GDM1 (cell line): ENCODE measurements around the gene UBXN4.
"Not testable (repeated sequence)": the region's sequence is repeated elsewhere in the genome, so short reads cannot be mapped to it uniquely, and the experiment has no call there.

ENCODE experiments used
- DNase-seq: peaks from one replicate; lab custom pipeline; 2025; lab: John Stamatoyannopoulos, UW

UBXN4 gene

DNA sequence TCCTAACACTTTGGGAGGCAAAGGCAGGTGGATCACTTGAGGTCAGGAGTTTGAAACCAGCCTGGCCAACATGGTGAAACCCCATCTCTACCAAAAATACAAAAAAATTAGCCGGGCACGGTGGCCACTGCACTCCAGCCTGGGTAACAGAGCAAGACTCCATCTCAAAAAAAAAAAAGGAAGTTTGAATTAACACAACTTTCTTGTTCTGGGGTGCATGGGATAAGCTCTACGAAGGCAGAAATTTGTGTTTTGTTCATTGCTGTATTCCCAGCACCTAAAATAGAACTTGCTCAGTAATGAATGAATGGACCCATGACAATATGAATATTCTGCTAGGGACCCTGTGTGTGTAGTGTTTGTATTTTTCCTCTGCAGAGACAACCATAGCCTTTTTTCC lies 66.2 kb downstream of the UBXN4 start:
- DNase-seq: not testable (repeated sequence)

DNA sequence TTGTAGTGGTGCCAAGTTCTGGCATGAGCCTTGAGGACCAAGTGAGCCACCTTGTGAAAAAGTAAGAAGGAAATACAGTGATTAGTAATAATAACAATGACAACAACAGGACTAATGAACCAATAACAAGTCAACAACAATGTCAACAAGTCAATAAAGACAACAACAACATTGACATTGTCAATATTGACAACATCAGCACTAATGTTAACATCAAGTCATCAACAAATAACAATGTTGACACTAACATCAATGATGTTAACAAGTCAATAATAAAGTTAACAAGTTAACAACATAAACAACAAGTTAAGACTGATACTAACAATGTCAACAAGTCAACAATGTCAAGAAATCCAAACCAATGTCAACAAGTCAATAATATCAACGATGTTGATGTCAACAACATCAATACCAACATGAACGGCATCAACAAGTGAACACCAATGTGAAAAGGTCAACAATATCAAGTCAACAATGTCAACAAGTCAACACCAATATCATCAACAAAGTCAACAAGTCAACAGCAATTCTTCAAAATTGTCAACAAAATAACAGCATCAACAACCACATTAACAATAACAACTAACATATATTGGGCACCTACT lies 71.4 kb downstream of the UBXN4 start:
- no peak for DNase-seq

DNA sequence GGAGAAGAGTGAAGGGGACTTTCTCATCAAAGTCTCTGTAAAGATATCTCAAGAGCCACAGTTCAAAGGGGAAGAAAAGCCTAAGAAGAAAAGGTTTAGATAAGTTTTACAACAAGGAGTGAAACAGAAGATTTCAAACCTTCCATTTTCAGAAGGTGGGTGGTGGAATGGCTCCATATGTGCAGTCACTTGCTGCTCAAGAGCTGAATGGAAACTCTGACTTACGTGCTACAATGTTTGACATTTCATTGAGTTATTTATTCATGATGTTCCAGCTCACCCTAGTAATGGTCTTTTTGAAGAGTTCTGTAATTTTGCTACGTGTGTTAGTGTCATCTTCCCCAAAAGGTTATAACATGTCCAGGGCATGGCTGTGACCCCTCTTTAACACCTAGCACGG lies 73.6 kb downstream of the UBXN4 start:
- DNase-seq: no peak

DNA sequence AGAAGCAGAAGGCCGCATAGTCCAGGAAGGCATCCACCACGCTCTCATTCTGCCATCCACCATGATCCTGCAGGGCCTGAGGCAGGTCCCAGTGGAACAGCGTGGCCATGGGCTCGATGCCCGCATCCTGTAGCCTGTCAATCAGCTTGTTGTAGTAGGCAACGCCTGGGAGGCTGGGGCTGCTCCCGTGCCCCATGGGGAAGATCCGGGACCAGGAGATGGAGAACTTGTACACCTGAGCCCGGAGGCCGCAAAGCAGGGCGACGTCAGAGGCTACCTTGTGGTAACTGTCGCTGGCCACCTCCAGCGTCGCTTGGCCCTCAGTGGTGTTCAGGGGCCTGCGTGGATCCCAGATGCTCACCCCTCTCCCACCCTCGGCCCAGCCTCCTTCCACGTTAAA lies 75.8 kb downstream of the UBXN4 start:
- no peak for DNase-seq

- DNase-seq: no peak
These were observed 76.3 kb downstream of the UBXN4 start for GRCh38 chr2:135817951-135818350.

DNA sequence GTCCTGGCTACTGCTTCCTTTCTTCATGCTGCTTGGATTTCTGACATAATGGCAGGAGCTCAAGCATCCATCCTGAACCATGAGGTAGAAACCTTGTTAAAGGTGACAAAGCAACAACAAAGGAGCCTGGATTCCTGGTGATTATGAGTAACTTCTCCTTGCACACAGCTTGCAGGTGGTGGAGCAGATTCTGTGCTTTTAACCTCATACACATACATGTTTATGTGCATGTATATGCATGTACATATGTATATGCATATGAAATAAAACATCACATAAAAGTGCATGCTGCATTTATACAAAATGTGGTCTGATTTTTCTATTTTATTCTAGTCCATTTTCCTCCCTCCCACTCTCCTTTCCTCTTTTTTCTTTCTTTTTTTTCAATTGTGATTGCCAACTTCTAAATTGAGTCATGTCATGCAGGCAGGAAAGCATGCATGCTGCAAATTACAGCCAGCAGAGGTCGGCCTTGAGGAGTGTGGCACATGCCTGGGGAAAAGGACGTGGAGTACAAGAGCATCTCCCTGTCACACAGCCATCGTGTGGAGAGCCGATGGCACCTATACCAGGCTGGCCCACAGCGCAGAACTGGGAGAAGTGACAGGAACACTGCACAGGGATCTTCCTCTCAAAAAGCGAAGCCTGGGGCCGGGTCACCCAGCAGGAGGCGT lies 77.4 kb downstream of the UBXN4 start:
- peak; percentile 39 for DNase-seq

DNA sequence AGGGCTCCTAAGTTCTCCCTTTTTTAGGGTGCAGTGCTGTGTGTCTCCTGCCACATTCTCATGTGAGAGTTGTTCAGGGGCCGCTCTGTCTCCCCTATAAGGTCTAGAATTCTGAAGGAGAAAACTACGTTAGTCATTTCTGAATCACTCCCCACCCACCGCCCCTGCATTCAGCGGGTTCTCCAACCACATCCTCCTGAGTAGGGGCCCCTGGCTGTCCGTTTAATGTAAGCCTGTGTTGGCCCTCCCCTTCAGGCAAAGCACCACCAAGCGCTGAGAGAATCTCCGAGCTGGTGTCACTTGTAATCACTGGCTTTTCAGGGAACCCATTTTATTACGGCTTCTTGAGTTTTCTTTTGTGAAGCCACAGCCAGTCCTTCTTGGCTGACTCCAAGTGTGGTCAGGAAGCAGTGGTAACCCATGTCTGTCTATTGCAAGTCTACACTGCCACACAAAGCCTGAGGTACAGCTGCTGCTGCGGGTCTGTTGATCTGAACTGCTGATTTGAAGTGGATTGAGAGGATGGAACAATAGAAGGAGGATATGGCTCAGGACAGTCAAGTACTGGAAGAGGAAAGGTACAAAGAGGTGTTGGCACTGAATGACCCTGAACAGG lies 78.5 kb downstream of the UBXN4 start:
- peak; percentile 65 for DNase-seq

GRCh38 chr2:135821190-135821589 lies 79.5 kb downstream of the UBXN4 start:
- no peak for DNase-seq

GRCh38 chr2:135822855-135823254 lies 81.2 kb downstream of the UBXN4 start:
- no peak for DNase-seq

- no peak for DNase-seq
These were observed 83.5 kb downstream of the UBXN4 start for GRCh38 chr2:135825131-135825530.

GRCh38 chr2:135825550-135826176 lies 84.0 kb downstream of the UBXN4 start:
- no peak for DNase-seq

- no peak for DNase-seq
These were observed 84.9 kb downstream of the UBXN4 start for GRCh38 chr2:135826544-135826943.

DNA sequence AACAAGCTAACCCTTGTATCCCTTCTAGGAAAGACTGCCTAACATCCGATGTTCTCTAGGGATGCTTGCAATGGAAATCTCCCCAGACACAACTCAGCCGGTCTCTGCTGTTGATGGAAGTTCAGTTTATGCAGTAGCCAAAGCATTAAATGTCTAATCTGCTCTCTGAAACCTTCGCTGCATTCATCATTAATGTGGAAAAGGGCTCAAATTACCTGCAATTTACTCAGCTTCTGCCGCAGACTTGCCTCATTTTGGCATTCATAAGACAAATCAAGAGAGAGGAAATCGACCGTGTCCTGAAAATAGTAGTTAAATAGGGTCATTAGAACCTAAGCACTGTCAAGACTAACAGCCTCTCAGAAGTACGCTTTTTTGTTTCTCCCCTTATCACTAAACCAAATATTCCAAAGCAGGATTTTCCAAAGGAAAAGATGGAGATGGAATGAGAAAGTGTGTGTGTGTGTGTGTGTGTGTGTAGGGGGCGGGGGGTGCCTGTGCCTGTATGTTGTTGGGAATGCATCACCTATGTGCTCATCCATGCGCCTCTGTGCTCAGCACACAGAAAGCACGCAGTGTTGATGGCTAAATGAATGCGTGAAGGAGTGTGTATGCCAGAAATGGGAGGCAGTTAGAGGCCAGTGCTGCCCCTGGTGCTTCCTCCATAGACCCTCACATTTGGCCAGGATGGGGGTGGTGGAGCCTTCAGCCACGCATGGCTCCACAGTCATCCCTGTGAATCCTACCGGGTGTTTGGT lies 87.9 kb downstream of the UBXN4 start:
- DNase-seq: no peak

- no peak for DNase-seq
These were observed 89.6 kb downstream of the UBXN4 start for GRCh38 chr2:135831180-135831812.

GRCh38 chr2:135832891-135833290 lies 91.2 kb downstream of the UBXN4 start:
- no peak for DNase-seq
